Small intestine (tissue), 7 donors: ENCODE measurements around the gene ZYG11B. TPM values are rescaled to one million over a fixed set of nuclear protein-coding genes. Genes with fewer than 3 reads are reported as not detected.
"Not testable (repeated sequence)": the region's sequence is repeated elsewhere in the genome, so short reads cannot be mapped to it uniquely, and the experiment has no call there.

ENCODE experiments used
- DNase-seq, 2 donors: peaks; one replicate each; pipeline versions ENCODE4 v3.0.0 to v3.0.0-alpha.2; 2013
- FAIRE-seq: peaks from 2 replicates; lab custom pipeline; 2012; peaks lifted over from hg19 to GRCh38; lab: Jason Lieb, UNC
- H3K27ac ChIP-seq, 3 donors: one replicate each; pipeline ENCODE4 v1.5.1; 2013; ENCODE audit warnings: low read length in 2 of 3, mild to moderate bottlenecking in 2 of 3, control low read depth in 1 of 3, inconsistent platforms in 1 of 3, low read depth in 1 of 3, moderate library complexity in 1 of 3
- H3K27me3 ChIP-seq, 3 donors: one replicate each; pipeline ENCODE4 v1.6.1; 2013; ENCODE audit warnings: low read length in 3 of 3, inconsistent platforms in 1 of 3; ENCODE audit not compliant: control insufficient read depth in 3 of 3, insufficient read depth in 3 of 3
- H3K36me3 ChIP-seq, 3 donors: one replicate each; pipeline ENCODE4 v1.6.1; 2013; ENCODE audit warnings: low read length in 3 of 3, inconsistent platforms in 1 of 3, low read depth in 1 of 3, mild to moderate bottlenecking in 1 of 3, moderate library complexity in 1 of 3; ENCODE audit not compliant: control insufficient read depth in 3 of 3, insufficient read depth in 2 of 3
- H3K4me1 ChIP-seq, 3 donors: one replicate each; pipeline ENCODE4 v1.6.1; 2013; ENCODE audit warnings: low read length in 2 of 3, inconsistent platforms in 1 of 3, low read depth in 1 of 3, mild to moderate bottlenecking in 1 of 3, moderate library complexity in 1 of 3; ENCODE audit not compliant: control insufficient read depth in 3 of 3, insufficient read depth in 2 of 3
- H3K4me3 ChIP-seq, 3 donors: one replicate each; pipeline ENCODE4 v1.5.1; 2013; ENCODE audit warnings: low read length in 3 of 3, control low read depth in 1 of 3, inconsistent platforms in 1 of 3, low read depth in 1 of 3, mild to moderate bottlenecking in 1 of 3, moderate library complexity in 1 of 3
- H3K9me3 ChIP-seq, 2 donors: one replicate each; pipeline ENCODE4 v1.6.1; 2013; ENCODE audit warnings: low read depth in 1 of 2, low read length in 1 of 2; ENCODE audit not compliant: control insufficient read depth in 2 of 2, insufficient read depth in 1 of 2
- WGBS, 3 donors: extraction: QIAGEN DNeasy Blood & Tissue Kit; methylation state at CpG; one replicate each; pipeline ENCODE4 v1.1.7; 2013; 5-methylcytosine and 5-hydroxymethylcytosine counted together
- polyA plus RNA-seq, 4 donors: library from polyadenylated mRNA; stranded (reverse) in 3 of 4; unstranded in 1 of 4; fragments of 200-250 nt in 3 of 4; fragments of 120-200 nt in 1 of 4; gene quantifications; one replicate each; pipeline versions ENCODE4 v1.2.1 to v1.2.3, GENCODE V29; 2013
- donor health status: healthy with polysubstance abuse.
- donor health status: control.
- donor health status: control.
- donor health status: Bipolar disorder and iron deficiency.
- donor health status: healthy.

ZYG11B gene
- polyA plus RNA-seq, 4 donors = 3.6 to 11.6 (median 5.6) TPM

DNA sequence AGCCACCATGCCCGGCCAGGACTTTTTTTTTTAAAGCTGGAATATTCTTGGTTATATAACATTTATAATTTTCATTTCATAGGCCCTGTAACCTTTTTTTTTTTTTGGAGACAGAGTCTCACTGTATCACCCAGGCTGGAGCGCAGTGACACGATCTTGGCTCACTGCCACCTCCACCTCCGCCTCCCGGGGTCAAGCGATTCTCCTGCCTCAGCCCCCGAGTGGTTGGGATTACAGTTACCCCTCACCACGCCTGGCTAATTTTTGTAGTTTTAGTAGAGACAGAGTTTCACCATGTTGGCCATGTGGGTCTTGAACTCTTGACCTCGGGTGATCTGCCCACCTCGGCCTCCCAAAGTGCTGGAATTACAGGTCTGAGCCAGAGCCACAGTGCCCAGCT lies 12.6 kb downstream of the ZYG11B start:
- FAIRE-seq (no peak), DNase-seq (no peak)
- Histone ChIP-seq H3K4me1 (no peaks in the 10 kb centered on the region), H3K27me3 (no peaks in the 10 kb centered on the region), H3K9me3 (peaks cover 0 to 3% of the 10 kb centered on the region in 2 donors), H3K4me3 (no peak overlapping the region), H3K27ac (no peak overlapping the region), H3K36me3 (peaks cover 0 to 12% (median 0%) of the 10 kb centered on the region in 3 donors)
- WGBS, 3 donors = 85 to 92% (median 90%) methylated on average over 10 of the region's 10 CpGs

DNA sequence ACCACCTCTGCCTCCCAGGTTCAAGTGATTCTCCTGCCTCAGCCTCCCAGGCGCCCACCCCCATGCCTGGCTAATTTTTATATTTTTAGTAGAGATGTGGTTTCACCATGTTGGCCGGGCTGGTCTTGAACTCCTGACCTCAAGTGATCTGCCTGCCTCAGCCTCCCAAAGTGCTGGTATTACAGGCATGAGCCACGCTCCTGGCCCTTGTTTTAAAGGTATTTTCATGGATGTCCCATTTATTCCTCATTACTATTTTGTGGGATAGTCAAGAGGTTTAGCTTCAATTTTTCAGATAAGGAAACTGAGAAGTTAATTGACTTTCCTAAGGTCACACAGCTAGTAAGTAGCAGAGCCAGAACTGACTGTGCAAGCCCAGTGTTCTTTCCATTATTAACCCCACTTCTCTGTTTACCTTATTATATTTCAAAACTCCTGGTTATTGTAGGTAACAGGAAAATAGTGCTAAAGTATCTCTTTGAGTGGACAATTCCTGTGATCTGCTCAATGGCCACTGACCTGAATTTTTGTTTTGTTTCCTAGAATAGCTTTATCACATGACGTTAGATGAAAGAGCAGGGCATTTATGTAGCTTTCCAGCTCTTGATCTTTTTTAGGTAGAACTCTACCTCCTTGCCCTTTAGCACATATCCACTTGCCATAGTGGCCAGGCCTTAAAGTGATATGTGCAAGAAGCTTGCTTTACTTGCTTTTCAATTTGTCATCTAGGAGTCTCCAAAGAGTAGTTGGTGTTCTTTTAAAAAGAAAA lies 13.6 kb downstream of the ZYG11B start:
- Histone ChIP-seq H3K4me3 (no peak overlapping the region), H3K27me3 (no peaks in the 10 kb centered on the region), H3K36me3 (peaks cover 0 to 12% (median 0%) of the 10 kb centered on the region in 3 donors), H3K27ac (no peak overlapping the region), H3K9me3 (peaks cover 0 to 3% of the 10 kb centered on the region in 2 donors), H3K4me1 (no peaks in the 10 kb centered on the region)
- DNase-seq = no peak
- 80 to 88% (median 85%) methylated on average over 4 of the region's 4 CpGs for WGBS, 3 donors
- no peak for FAIRE-seq

DNA sequence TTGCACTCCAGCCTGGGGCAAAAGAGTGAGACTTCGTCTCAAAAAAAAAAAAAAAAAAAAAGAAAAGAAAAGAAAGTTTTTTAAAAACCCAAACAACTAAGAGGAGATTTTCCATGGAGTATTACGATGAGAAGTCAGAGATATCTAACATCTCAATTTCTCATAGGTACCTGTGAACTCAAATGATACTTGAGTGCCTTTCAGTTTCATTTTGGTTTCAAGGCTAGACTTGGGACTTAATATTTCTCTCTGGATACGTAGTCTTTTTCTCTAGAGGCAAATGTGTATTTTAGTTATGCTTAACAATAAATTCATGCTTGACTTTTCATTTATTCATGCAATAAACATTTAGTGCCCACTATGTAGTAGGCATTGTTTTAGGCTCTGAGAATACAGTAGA lies 15.0 kb downstream of the ZYG11B start:
- H3K4me3 ChIP-seq = no peak overlapping the region
- no peaks in the 10 kb centered on the region for H3K27me3 ChIP-seq
- DNase-seq (peak; percentile 17 to 27), FAIRE-seq (no peak)
- 58 to 80% (median 76%) methylated on average over 3 of the region's 3 CpGs for WGBS, 3 donors
- H3K27ac ChIP-seq = no peak overlapping the region
- H3K36me3 ChIP-seq = peaks cover 0 to 12% (median 0%) of the 10 kb centered on the region in 3 donors
- H3K4me1 ChIP-seq = no peaks in the 10 kb centered on the region
- H3K9me3 ChIP-seq = peaks cover 0 to 3% of the 10 kb centered on the region in 2 donors

DNA sequence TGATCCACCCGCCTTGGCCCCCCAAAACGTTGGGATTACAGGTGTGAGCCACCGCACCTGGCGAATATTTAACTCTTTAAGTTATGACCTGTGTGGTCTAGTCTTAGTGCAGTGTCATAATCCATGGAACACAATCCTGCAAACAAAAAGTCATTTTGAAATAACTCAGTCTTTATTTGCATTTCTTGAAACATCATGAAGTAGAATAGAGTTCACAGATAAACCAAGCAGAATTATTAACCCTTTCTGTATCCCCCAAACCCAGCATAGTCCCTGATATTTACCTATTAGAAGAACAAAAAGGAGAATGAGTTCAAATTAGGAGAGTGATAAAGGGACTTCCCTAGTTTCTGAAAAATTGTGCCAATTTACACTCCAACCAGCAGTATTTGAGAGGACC lies 19.9 kb downstream of the ZYG11B start:
- Histone ChIP-seq H3K27me3 (no peaks in the 10 kb centered on the region), H3K36me3 (peaks cover 0 to 4% (median 0%) of the 10 kb centered on the region in 3 donors), H3K9me3 (peaks cover 0 to 3% of the 10 kb centered on the region in 2 donors), H3K27ac (no peak overlapping the region), H3K4me3 (no peak overlapping the region), H3K4me1 (no peaks in the 10 kb centered on the region)
- FAIRE-seq = no peak
- 77 to 86% (median 81%) methylated on average over 4 of the region's 4 CpGs for WGBS, 3 donors
- no peak for DNase-seq

DNA sequence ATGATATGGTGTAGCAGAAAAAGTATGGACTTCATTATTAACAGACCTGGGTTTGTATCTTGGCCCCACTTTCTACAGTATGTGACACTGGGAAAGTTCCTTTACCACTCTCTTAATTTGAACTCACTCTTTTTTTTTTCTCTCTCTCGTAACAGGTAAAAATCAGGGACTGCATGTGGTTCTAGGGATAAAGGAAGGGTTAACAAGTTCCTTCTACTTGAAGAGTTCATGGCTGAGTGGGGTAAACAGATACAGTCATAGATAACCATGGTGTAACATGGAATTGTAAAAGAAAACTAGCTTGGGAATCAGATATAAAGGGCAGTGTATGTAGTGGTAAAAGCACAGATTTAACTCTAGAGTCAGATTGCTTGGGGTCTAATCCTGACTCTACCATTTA lies 21.2 kb downstream of the ZYG11B start:
- no peaks in the 10 kb centered on the region for H3K9me3 ChIP-seq
- H3K27ac ChIP-seq = no peak overlapping the region
- H3K36me3 ChIP-seq = no peaks in the 10 kb centered on the region
- H3K27me3 ChIP-seq = no peaks in the 10 kb centered on the region
- FAIRE-seq (no peak), DNase-seq (no peak)
- H3K4me1 ChIP-seq = peaks cover 0 to 11% (median 8%) of the 10 kb centered on the region in 3 donors
- WGBS, 3 donors = 94 to 97% (median 94%) methylated on average over 1 of the region's 1 CpG
- no peak overlapping the region for H3K4me3 ChIP-seq

DNA sequence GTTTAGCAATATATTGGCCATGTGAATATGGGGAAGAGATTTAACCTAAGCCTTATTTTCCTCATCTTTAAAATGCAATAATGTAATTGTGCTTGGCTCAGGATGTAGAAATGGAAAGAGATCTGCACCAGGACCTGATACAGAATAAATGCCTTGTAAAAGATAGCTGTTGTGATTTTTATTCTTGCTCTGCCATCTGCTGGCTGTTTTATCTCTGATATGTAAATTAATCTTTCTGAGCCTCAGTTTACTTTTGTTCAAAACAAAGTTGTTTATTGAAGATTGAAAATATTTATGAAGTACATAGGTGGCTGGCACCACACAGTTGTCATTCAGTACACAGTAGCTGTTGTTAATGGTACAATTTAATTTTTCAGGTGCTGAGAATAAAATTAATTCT lies 21.9 kb downstream of the ZYG11B start:
- H3K9me3 ChIP-seq = no peaks in the 10 kb centered on the region
- no peaks in the 10 kb centered on the region for H3K27me3 ChIP-seq
- H3K4me1 ChIP-seq = peaks cover 0 to 13% (median 8%) of the 10 kb centered on the region in 3 donors
- no peak overlapping the region for H3K4me3 ChIP-seq
- H3K27ac ChIP-seq = no peak overlapping the region
- no peaks in the 10 kb centered on the region for H3K36me3 ChIP-seq
- no peak for DNase-seq
- no peak for FAIRE-seq

DNA sequence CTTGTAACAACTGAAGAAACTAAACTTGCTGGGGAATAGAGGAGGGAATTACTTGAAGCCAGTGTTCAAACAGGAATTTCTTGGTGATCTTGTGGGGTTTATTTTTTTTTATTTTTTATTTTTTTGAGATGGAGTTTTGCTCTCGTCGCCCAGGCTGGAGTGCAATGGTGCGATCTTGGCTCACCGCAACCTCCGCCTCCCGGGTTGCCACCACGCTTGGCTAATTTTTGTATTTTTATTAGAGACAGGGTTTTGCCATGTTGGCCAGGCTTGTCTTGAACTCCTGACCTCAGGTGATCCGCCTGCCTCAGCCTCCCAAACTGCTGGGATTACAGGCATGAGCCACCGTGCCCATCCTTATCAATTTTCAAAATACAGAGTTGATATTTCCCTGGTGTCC lies 23.2 kb downstream of the ZYG11B start:
- not testable (repeated sequence) for DNase-seq
- 88 to 94% (median 91%) methylated on average over 9 of the region's 9 CpGs for WGBS, 3 donors

DNA sequence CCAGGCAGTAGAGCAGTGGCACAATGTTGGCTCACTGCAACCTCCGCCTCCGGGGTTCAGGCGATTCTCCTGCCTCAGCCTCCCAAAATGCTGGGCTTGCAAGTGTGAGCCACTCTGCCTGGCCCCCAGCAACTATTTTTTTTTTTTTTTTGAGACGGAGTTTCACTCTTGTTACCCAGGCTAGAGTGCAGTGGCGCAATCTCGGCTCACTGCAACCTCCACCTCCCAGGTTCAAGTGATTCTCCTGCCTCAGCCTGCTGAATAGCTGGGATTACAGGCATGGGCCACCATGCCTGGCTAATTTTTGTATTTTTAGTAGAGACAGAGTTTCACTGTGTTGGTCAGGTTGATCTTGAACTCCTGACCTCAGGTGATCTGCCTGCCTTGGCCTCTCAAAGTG lies 23.9 kb downstream of the ZYG11B start:
- H3K27ac ChIP-seq, FAIRE-seq, H3K4me3 ChIP-seq, H3K27me3 ChIP-seq, H3K36me3 ChIP-seq, H3K9me3 ChIP-seq, DNase-seq: not testable (repeated sequence)
- H3K4me1 ChIP-seq = peaks cover 0 to 13% (median 8%) of the 10 kb centered on the region in 3 donors
- whole genome bisulfite sequencing, 3 donors = 87 to 97% (median 89%) methylated on average over 5 to 6 of the region's 6 CpGs

More for the DNA sequence above, 23.2 kb downstream of the ZYG11B start:
- H3K27me3 ChIP-seq, H3K27ac ChIP-seq, H3K36me3 ChIP-seq, H3K9me3 ChIP-seq, FAIRE-seq, H3K4me3 ChIP-seq: not testable (repeated sequence)
- peaks cover 0 to 13% (median 8%) of the 10 kb centered on the region in 3 donors for H3K4me1 ChIP-seq
